ENCODE data around the gene COG6. TPM values are rescaled to one million over a fixed set of nuclear protein-coding genes. Genes with fewer than 3 reads are reported as not detected.

The COG6 gene
- total RNA-seq, 1 experiment from 2014 or later: 23.7 TPM

GRCh38 chr13:39616087-39616694 is 39.3 kb upstream of the COG6 start:
- TF ChIP-seq CTCF (IDR thresholded peaks at IDR 0.05; ENCODE audit: unreplicated experiment): peak; percentile 38
- H3K27me3 Mint-ChIP-seq (ENCODE audit: unreplicated experiment): peaks cover 13% of the 10 kb centered on the region
- no peaks in the 10 kb centered on the region for H3K36me3 Mint-ChIP-seq (ENCODE audit: insufficient read depth, unreplicated experiment)
- CTCF ChIA-PET: interaction anchor here (0.6 to 1.1 kb wide), 8 partner anchors 11 to 565 kb away, joined by 3 to 9 read pairs (median 3); partner anchors contain the start of gene LHFPL6
- no peak overlapping the region for H3K4me3 Mint-ChIP-seq (ENCODE audit: low read depth, unreplicated experiment)
- H3K4me1 Mint-ChIP-seq (ENCODE audit: low read depth, unreplicated experiment): no peaks in the 10 kb centered on the region
- no peaks in the 10 kb centered on the region for H3K9me3 Mint-ChIP-seq (ENCODE audit: low read depth, unreplicated experiment)
- peak; percentile 29 for DNase-seq
- intact Hi-C loops (cut with micrococcal nuclease; ENCODE audit: unreplicated experiment): no loop called here
- BruUV-seq (replicated peaks): no TSS peak
- H3K27ac Mint-ChIP-seq (ENCODE audit: unreplicated experiment): no peak overlapping the region

- BruUV-seq (replicated peaks): no TSS peak
- no peak for TF ChIP-seq CTCF (IDR thresholded peaks at IDR 0.05; ENCODE audit: unreplicated experiment)
- H3K36me3 Mint-ChIP-seq (ENCODE audit: insufficient read depth, unreplicated experiment): no peaks in the 10 kb centered on the region
- no peaks in the 10 kb centered on the region for H3K4me1 Mint-ChIP-seq (ENCODE audit: low read depth, unreplicated experiment)
- DNase-seq: no peak
- intact Hi-C loops (cut with micrococcal nuclease; ENCODE audit: unreplicated experiment): no loop called here
- no peak overlapping the region for H3K4me3 Mint-ChIP-seq (ENCODE audit: low read depth, unreplicated experiment)
- H3K27me3 Mint-ChIP-seq (ENCODE audit: unreplicated experiment): peaks cover 19% of the 10 kb centered on the region
- no peaks in the 10 kb centered on the region for H3K9me3 Mint-ChIP-seq (ENCODE audit: low read depth, unreplicated experiment)
- no peak overlapping the region for H3K27ac Mint-ChIP-seq (ENCODE audit: unreplicated experiment)
- CTCF ChIA-PET: no interaction called here
Observed at GRCh38 chr13:39618561-39618960, 36.9 kb upstream of the COG6 start.

GRCh38 chr13:39623466-39623865 is 32.0 kb upstream of the COG6 start:
- no peaks in the 10 kb centered on the region for H3K36me3 Mint-ChIP-seq (ENCODE audit: insufficient read depth, unreplicated experiment)
- BruUV-seq (replicated peaks): no TSS peak
- H3K4me3 Mint-ChIP-seq (ENCODE audit: low read depth, unreplicated experiment): no peak overlapping the region
- CTCF ChIA-PET: no interaction called here
- TF ChIP-seq CTCF (IDR thresholded peaks at IDR 0.05; ENCODE audit: unreplicated experiment): no peak
- no peak overlapping the region for H3K27ac Mint-ChIP-seq (ENCODE audit: unreplicated experiment)
- H3K4me1 Mint-ChIP-seq (ENCODE audit: low read depth, unreplicated experiment): no peaks in the 10 kb centered on the region
- H3K9me3 Mint-ChIP-seq (ENCODE audit: low read depth, unreplicated experiment): no peaks in the 10 kb centered on the region
- H3K27me3 Mint-ChIP-seq (ENCODE audit: unreplicated experiment): peaks cover 19% of the 10 kb centered on the region
- intact Hi-C loops (cut with micrococcal nuclease; ENCODE audit: unreplicated experiment): no loop called here
- no peak for DNase-seq

- intact Hi-C loops (cut with micrococcal nuclease; ENCODE audit: unreplicated experiment): no loop called here
- Mint-ChIP-seq H3K9me3 (ENCODE audit: low read depth, unreplicated experiment) (no peaks in the 10 kb centered on the region), H3K4me3 (ENCODE audit: low read depth, unreplicated experiment) (no peak overlapping the region), H3K4me1 (ENCODE audit: low read depth, unreplicated experiment) (no peaks in the 10 kb centered on the region), H3K27ac (ENCODE audit: unreplicated experiment) (no peak overlapping the region), H3K27me3 (ENCODE audit: unreplicated experiment) (no peaks in the 10 kb centered on the region), H3K36me3 (ENCODE audit: insufficient read depth, unreplicated experiment) (no peaks in the 10 kb centered on the region)
- DNase-seq: no peak
- TF ChIP-seq CTCF (IDR thresholded peaks at IDR 0.05; ENCODE audit: unreplicated experiment): no peak
- no TSS peak for BruUV-seq (replicated peaks)
- CTCF ChIA-PET: no interaction called here
Observed at GRCh38 chr13:39631307-39631706, 24.2 kb upstream of the COG6 start.

Measured in Calu3 (cell line).